HG03520 (cell line): Measurements from ENCODE around the gene SUPT20HL1.

Source experiments
- ATAC-seq: cut with Tn5 transposase; IDR thresholded peaks from one replicate; pipeline ENCODE4 v1.9.1; 2021; ENCODE audit warnings: mild to moderate bottlenecking, moderate library complexity; ENCODE audit not compliant: unreplicated experiment

Gene SUPT20HL1

GRCh38 chrX:24395775-24396174 lies 35.3 kb downstream of the SUPT20HL1 start:
- peak; percentile 85 for ATAC-seq

- ATAC-seq, result no peak
Measured at GRCh38 chrX:24396236-24396930, 35.9 kb downstream of the SUPT20HL1 start.

- ATAC-seq, result no peak
Measured at GRCh38 chrX:24396931-24397279, 36.5 kb downstream of the SUPT20HL1 start.

GRCh38 chrX:24398766-24399165 lies 38.3 kb downstream of the SUPT20HL1 start:
- ATAC-seq, result no peak

- ATAC-seq, result no peak
Measured at GRCh38 chrX:24399550-24399949, 39.1 kb downstream of the SUPT20HL1 start.

GRCh38 chrX:24405959-24406358 lies 45.5 kb downstream of the SUPT20HL1 start:
- ATAC-seq, result no peak
